CD4-positive, alpha-beta T cell treated with Interleukin-6 for 4 hours (primary cell): ENCODE results near the gene ZNF248.
"Not testable (repeated sequence)": the region's sequence is repeated elsewhere in the genome, so short reads cannot be mapped to it uniquely, and the experiment has no call there.

Source experiments
- DNase-seq: peaks from one replicate; pipeline ENCODE4 v3.0.0-alpha.2; 2020; ENCODE audit warnings: mixed read lengths

Gene ZNF248

DNA sequence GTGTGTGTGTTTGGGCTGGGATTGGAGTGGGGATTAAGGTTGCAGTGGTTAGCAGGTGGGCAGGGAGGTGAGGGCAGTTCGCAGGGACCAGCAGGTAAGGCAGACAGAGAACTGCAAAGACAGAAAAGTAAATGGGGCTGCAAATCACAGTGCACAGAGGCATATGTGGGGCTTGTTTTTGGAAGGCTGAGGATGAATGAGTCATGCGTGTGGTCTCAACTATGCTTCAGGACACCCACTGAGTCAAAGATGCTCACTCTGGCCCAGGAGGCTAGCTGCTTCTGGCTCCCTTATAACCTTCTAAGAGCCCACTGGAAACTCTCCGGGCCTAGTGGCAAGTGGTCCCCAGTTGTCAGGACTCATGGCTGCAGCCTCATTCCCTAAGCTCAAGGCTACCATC, 118.2 kb downstream of the ZNF248 start:
- DNase-seq, result no peak

DNA sequence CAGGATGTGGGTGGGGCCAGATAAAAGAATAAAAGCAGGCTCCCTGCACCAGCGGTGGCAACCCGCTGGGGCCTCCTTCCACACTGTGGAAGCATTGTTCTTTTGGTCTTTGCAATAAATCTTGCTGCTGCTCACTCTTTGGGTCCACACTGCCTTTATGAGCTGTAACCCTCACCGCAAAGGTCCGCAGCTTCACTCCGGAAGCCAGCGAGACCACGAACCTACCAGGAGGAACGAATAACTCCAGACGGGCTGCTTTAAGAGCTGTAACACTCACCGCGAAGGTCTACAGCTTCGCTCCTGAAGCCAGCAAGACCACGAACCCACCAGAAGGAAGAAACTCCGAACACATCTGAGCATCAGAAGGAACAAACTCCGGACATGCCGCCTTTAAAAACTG, 119.2 kb downstream of the ZNF248 start:
- DNase-seq, result not testable (repeated sequence)

DNA sequence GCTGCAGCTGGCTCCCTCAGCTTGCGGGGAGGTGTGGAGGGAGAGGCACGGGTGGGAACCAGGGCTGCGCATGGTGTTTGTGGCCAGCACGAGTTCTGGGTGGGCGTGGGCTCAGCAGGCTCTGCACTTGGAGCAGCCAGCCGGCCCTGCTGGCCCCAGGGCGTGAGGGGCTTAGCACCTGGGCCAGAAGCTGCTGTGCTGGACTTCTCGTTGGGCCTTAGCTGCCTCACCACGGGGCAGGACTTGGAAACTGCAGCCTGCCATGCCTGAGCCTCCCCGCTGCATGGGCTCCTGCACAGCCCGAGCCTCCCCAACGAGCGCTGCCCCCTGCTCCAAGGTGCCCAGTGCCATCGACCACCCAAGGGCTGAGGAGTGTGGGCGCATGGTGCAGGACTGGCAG, 120.1 kb downstream of the ZNF248 start:
- no peak for DNase-seq

DNA sequence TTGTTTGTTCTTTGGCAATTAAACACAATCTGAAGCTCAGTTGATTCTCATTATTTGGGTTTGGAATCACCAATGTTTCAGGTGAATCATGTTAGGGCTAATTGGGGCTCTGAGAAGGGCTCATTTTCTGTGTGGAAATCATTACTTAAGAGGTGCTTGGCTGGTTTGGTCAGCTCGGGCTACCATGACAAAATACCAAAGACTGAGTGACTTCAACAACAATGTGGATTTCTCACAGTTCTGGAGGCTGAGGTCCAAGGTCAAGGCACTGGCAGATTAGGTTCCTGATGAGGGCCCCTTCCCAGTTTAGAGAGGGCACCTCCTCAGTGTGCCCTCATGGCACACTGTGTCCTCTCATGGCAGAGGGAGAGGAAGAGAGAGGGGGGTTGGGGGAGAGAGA, 121.3 kb downstream of the ZNF248 start:
- no peak for DNase-seq

DNA sequence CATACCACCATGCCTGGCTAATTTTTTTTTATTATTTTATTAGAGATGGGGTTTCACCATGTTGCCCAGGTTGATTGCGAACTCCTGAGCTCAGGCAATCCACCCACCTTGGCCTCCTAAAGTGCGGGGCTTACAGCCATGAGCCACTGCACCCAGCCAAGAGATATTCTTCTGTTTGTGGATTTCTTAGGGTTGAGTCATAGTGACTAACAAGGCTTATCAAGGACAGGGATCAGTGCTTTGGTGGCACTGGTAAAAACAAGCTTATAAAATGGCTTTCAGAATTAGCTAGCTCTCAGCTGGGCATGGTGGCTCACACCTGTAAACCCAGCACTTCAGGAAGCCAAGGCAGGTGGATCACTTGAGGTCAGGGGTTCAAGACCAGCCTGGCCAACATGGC, 122.4 kb downstream of the ZNF248 start:
- no peak for DNase-seq
